Progenitor cell of endocrine pancreas (in vitro differentiated cells): ENCODE data around the gene FRMD4A. TPM values are rescaled to one million over a fixed set of nuclear protein-coding genes. Genes with fewer than 3 reads are reported as not detected.

Experiments used
- DNase-seq: peaks from one replicate; pipeline ENCODE4 v3.0.0; 2021; ENCODE audit warnings: low spot score; ENCODE audit not compliant: unreplicated experiment
- H3K27ac Mint-ChIP-seq: 2 replicates; pipeline ENCODE4 v1.8.0; 2021; ENCODE audit warnings: mild to moderate bottlenecking, moderate library complexity, mixed read lengths
- H3K27me3 Mint-ChIP-seq: 2 replicates; pipeline ENCODE4 v1.8.0; 2021; ENCODE audit warnings: mixed read lengths
- H3K36me3 Mint-ChIP-seq: 2 replicates; pipeline ENCODE4 v1.8.0; 2022; ENCODE audit warnings: mixed read lengths; ENCODE audit not compliant: insufficient read depth
- H3K4me1 Mint-ChIP-seq: 2 replicates; pipeline ENCODE4 v1.8.0; 2021; ENCODE audit warnings: low read depth, mixed read lengths
- H3K4me3 Mint-ChIP-seq: 2 replicates; pipeline ENCODE4 v1.8.0; 2021; ENCODE audit warnings: low read depth, mild to moderate bottlenecking, moderate library complexity, mixed read lengths
- H3K9me3 Mint-ChIP-seq: 2 replicates; pipeline ENCODE4 v1.8.0; 2021; ENCODE audit warnings: low read depth, mixed read lengths
- CTCF ChIP-seq: fragments of 200-600 bp; sonication (generic); IDR thresholded peaks from one replicate; pipeline ENCODE4 v1.5.0; 2021; ENCODE audit warnings: antibody characterized with exemption, mild to moderate bottlenecking; ENCODE audit not compliant: unreplicated experiment
- total RNA-seq: library from RNA; stranded (reverse); gene quantifications from 2 replicates; pipeline ENCODE4 v1.2.1, GENCODE V29; 2021

FRMD4A gene
- total RNA-seq, 1 donor from 2014 or later, result 42.2 TPM

- no peaks in the 10 kb centered on the region for H3K9me3 Mint-ChIP-seq
- no peak overlapping the region for H3K4me3 Mint-ChIP-seq
These were observed 572.4 kb downstream of the FRMD4A start for GRCh38 chr10:13758312-13758711.

GRCh38 chr10:13754277-13754676 lies 576.4 kb downstream of the FRMD4A start:
- peaks cover 53% of the 10 kb centered on the region for H3K4me1 Mint-ChIP-seq
- peaks cover 7% of the 10 kb centered on the region for H3K27me3 Mint-ChIP-seq
- no peaks in the 10 kb centered on the region for H3K9me3 Mint-ChIP-seq

More at GRCh38 chr10:13758312-13758711, 572.4 kb downstream of the FRMD4A start:
- Mint-ChIP-seq H3K27me3 (no peaks in the 10 kb centered on the region), H3K27ac (peak overlapping the region; percentile 85), H3K36me3 (no peaks in the 10 kb centered on the region), H3K4me1 (peaks cover 63% of the 10 kb centered on the region)
- no peak for TF ChIP-seq CTCF
- no peak for DNase-seq

GRCh38 chr10:13751191-13751764 lies 579.4 kb downstream of the FRMD4A start:
- H3K27ac Mint-ChIP-seq, result no peak overlapping the region
- peaks cover 36% of the 10 kb centered on the region for H3K4me1 Mint-ChIP-seq
- no peak for DNase-seq
- H3K4me3 Mint-ChIP-seq, result no peak overlapping the region
- H3K36me3 Mint-ChIP-seq, result peaks cover 2% of the 10 kb centered on the region
- TF ChIP-seq CTCF, result no peak
- H3K9me3 Mint-ChIP-seq, result no peaks in the 10 kb centered on the region
- H3K27me3 Mint-ChIP-seq, result peaks cover 13% of the 10 kb centered on the region

More at GRCh38 chr10:13754277-13754676, 576.4 kb downstream of the FRMD4A start:
- no peak for DNase-seq
- H3K27ac Mint-ChIP-seq, result no peak overlapping the region
- TF ChIP-seq CTCF, result no peak
- H3K4me3 Mint-ChIP-seq, result no peak overlapping the region
- H3K36me3 Mint-ChIP-seq, result peaks cover 2% of the 10 kb centered on the region

- Mint-ChIP-seq H3K4me1 (peaks cover 29% of the 10 kb centered on the region), H3K36me3 (peaks cover 2% of the 10 kb centered on the region), H3K27me3 (peaks cover 17% of the 10 kb centered on the region), H3K4me3 (no peak overlapping the region), H3K27ac (no peak overlapping the region), H3K9me3 (no peaks in the 10 kb centered on the region)
- no peak for DNase-seq
- TF ChIP-seq CTCF, result no peak
These were observed 580.2 kb downstream of the FRMD4A start for GRCh38 chr10:13750299-13751190.

- Mint-ChIP-seq H3K4me3 (no peak overlapping the region), H3K27me3 (peaks cover 23% of the 10 kb centered on the region), H3K27ac (no peak overlapping the region), H3K4me1 (peaks cover 1% of the 10 kb centered on the region), H3K36me3 (no peaks in the 10 kb centered on the region), H3K9me3 (no peaks in the 10 kb centered on the region)
- DNase-seq, result no peak
- no peak for TF ChIP-seq CTCF
These were observed 585.5 kb downstream of the FRMD4A start for GRCh38 chr10:13745271-13745670.
